Measurements from ENCODE around the gene C19orf47. TPM values are rescaled to one million over a fixed set of nuclear protein-coding genes. Genes with fewer than 3 reads are reported as not detected.

Gene C19orf47
- total RNA-seq, 1 donor from 2014 or later = 17.4 TPM

- Histone ChIP-seq H3K4me3 (no peak overlapping the region), H3K9me3 (no peaks in the 10 kb centered on the region), H3K36me3 (peaks cover 3 to 58% of the 10 kb centered on the region in 2 donors), H3K27me3 (no peaks in the 10 kb centered on the region), H3K27ac (no peak overlapping the region), H3K4me1 (no peaks in the 10 kb centered on the region)
- intact Hi-C loops (cut with DNase I) = no loop called here
- TF ChIP-seq POLR2A (IDR thresholded peaks at IDR 0.05) (no peak), CTCF (IDR thresholded peaks at IDR 0.05) (no peak), POLR2AphosphoS5 (IDR thresholded peaks at IDR 0.05; ENCODE audit: insufficient read depth in 1 of 2, low read depth in 1 of 2) (no peak)
- no peak for DNase-seq (ENCODE audit: extremely low spot score in 2 of 2)
Measured at GRCh38 chr19:40321566-40322270, 26.5 kb downstream of the C19orf47 start.

GRCh38 chr19:40321076-40321475, 27.1 kb downstream of the C19orf47 start:
- peaks cover 3 to 55% of the 10 kb centered on the region in 2 donors for H3K36me3 ChIP-seq
- intact Hi-C loops (cut with DNase I) = no loop called here
- no peak for DNase-seq (ENCODE audit: extremely low spot score in 2 of 2)
- H3K9me3 ChIP-seq = no peaks in the 10 kb centered on the region
- H3K4me1 ChIP-seq = no peaks in the 10 kb centered on the region
- H3K4me3 ChIP-seq = no peak overlapping the region
- H3K27ac ChIP-seq = no peak overlapping the region
- H3K27me3 ChIP-seq = no peaks in the 10 kb centered on the region
- TF ChIP-seq CTCF (IDR thresholded peaks at IDR 0.05) = no peak
- no peak for TF ChIP-seq POLR2A (IDR thresholded peaks at IDR 0.05)
- TF ChIP-seq POLR2AphosphoS5 (IDR thresholded peaks at IDR 0.05; ENCODE audit: insufficient read depth in 1 of 2, low read depth in 1 of 2) = no peak

DNA sequence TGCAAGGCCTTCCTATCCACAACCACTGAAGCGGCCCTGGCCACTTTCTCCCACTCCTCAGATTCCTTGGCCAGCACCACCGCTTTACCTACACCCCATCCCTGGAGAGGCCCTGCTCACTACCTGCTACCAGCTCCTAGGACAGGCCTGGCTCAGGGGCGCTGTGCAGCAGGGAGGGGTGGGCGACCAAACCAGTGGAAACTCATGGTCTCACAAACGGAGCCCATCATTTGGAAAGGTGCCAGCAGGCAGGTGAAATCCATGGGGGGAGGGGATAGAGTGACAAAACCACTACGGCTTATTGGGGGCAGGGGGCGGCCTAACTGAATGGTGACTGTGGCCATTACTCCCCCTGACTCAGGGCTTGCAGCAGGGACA, 27.6 kb downstream of the C19orf47 start:
- TF ChIP-seq POLR2AphosphoS5 (IDR thresholded peaks at IDR 0.05; ENCODE audit: insufficient read depth in 1 of 2, low read depth in 1 of 2) = no peak
- no peak for TF ChIP-seq CTCF (IDR thresholded peaks at IDR 0.05)
- no peak for TF ChIP-seq POLR2A (IDR thresholded peaks at IDR 0.05)
- H3K27ac ChIP-seq = no peak overlapping the region
- H3K4me3 ChIP-seq = no peak overlapping the region
- H3K9me3 ChIP-seq = no peaks in the 10 kb centered on the region
- no peak for DNase-seq (ENCODE audit: extremely low spot score in 2 of 2)
- H3K4me1 ChIP-seq = no peaks in the 10 kb centered on the region
- intact Hi-C loops (cut with DNase I) = no loop called here
- H3K36me3 ChIP-seq = peaks cover 3 to 50% of the 10 kb centered on the region in 2 donors
- H3K27me3 ChIP-seq = no peaks in the 10 kb centered on the region

GRCh38 chr19:40317338-40317737, 30.9 kb downstream of the C19orf47 start:
- intact Hi-C loops (cut with DNase I) = no loop called here
- Histone ChIP-seq H3K4me1 (no peaks in the 10 kb centered on the region), H3K36me3 (peaks cover 0 to 18% of the 10 kb centered on the region in 2 donors), H3K4me3 (no peak overlapping the region), H3K27me3 (no peaks in the 10 kb centered on the region), H3K27ac (no peak overlapping the region), H3K9me3 (no peaks in the 10 kb centered on the region)
- TF ChIP-seq POLR2A (IDR thresholded peaks at IDR 0.05) = no peak
- no peak for TF ChIP-seq CTCF (IDR thresholded peaks at IDR 0.05)
- no peak for TF ChIP-seq POLR2AphosphoS5 (IDR thresholded peaks at IDR 0.05; ENCODE audit: insufficient read depth in 1 of 2, low read depth in 1 of 2)
- no peak for DNase-seq (ENCODE audit: extremely low spot score in 2 of 2)

DNA sequence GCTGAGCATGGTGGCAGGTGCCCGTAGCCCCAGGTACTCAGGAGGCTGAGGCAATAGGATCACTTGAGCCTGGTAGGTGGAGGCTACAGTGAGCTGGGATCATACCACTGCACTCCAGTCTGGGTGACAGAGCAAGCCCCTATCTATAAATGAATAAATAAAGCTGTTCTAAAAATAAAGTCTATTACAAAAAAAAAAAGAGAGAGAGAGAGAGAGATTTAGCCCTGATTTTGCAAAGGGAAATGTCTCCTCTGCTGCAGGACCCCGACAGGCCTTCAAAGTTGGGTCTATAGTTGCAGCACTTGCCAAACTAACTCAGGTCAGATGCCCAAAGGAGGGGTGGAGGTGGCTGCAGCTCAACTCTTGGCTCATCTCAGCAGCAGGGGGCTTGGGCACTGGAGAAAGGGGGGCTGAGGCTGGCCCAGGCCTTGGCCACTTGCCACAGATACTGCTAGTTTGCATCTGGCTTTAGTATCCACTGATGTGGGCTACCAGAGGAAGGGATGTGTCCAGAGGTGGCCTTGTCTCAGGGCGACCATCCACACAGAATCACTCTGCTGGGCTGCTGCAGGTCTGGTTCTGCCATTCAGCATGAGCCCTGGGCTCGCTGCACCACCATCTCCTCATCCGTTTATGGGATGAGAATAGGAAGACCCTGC, 32.3 kb downstream of the C19orf47 start:
- Histone ChIP-seq H3K4me3 (no peak overlapping the region), H3K4me1 (no peaks in the 10 kb centered on the region), H3K27ac (no peak overlapping the region), H3K27me3 (no peaks in the 10 kb centered on the region), H3K9me3 (no peaks in the 10 kb centered on the region), H3K36me3 (peaks cover 0 to 4% of the 10 kb centered on the region in 2 donors)
- intact Hi-C loops (cut with DNase I) = no loop called here
- DNase-seq (ENCODE audit: extremely low spot score in 2 of 2) = no peak
- TF ChIP-seq POLR2AphosphoS5 (IDR thresholded peaks at IDR 0.05; ENCODE audit: insufficient read depth in 1 of 2, low read depth in 1 of 2) (no peak), POLR2A (IDR thresholded peaks at IDR 0.05) (no peak), CTCF (IDR thresholded peaks at IDR 0.05) (no peak)

All from vagina (tissue), 2 donors.